NCI-H2081 treated with DMSO at 0.1 percent for 48 hours (cell line): ENCODE measurements around the gene TMC1.
"Not testable (repeated sequence)": the region's sequence is repeated elsewhere in the genome, so short reads cannot be mapped to it uniquely, and the experiment has no call there.

Experiments
- DNase-seq: peaks from one replicate; lab custom pipeline; 2025; lab: John Stamatoyannopoulos, UW

TMC1 gene

DNA sequence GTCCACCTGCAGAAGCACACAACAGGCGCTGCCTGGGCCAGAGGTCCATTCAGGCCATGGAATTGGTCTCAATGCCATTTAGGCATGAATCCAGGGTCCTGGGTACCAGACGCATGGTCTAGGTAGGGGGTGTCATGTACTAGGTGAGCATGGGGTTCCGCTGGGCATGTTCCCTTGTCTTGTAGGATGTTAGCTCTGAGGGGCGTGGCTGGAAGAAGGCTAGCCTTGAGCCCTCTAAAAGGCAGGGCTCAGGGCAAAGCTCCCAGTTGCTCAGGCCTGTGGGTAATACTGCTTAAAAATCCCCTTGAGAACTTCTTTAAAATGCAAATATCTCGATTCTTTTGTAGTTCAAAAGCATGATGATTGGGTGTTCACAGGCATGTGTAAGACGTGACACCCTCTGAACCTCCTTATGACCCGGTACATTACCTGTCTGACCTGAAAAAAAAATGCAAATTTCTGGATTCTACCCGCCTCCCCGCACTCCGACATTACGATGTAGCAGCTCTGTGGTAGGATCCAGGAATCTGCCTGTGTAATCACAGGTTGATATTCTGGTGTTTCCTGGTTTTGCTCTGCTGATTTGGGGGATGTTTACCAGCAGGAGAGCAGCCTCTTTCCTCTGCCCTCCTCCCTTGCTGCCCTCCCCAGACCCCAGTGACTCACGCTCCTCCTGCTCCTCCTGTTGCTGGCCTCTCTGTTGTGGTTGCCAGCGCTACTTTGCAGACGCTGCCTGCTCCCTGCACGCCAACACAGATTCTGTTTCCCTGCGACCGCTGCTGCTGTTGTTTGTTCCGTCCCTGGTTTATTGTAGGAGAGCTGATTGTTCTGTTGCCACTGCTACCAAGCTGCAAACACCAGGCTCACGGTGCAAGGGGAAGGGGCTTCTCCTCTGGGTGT is 5.7 kb downstream of the TMC1 start:
- DNase-seq, result no peak

GRCh38 chr9:72527801-72528195 is 6.4 kb downstream of the TMC1 start:
- DNase-seq, result no peak

DNA sequence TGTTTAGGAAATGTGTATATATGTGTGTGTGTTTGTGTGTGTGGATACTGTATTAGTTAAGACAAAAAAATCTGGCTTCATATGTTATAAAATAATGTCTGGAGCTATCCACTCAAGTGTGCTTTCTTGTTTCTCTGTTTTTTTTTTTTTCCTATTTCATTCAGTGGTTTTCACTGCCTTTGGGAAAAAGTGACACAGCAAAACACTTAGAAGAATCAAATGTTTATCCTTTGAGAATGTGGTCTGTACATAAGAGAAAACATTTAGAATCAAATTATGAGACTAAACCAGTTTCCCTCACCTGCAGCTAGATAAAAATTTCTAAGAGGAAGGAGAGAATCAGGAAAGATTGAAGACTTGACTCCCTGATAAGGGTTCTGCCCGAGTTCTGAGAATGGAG is 8.1 kb downstream of the TMC1 start:
- no peak for DNase-seq

DNA sequence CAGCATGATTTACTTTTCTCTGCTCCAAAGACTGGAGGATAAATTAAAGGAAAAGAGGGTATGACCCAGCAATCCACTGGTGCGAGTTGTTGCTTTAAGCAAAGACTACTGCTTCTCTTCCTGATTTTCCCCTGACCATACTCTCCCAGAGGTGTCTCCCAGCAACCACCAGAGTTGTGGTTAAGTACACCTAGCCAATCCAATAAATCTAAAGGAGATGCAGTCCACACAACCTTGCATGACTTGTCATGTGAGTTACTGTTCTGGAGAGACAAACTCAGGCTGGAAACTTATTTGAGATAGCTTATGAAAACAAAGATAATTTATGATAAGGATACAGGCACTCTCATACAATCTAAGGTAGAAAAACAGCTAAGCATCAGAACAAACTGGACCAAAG is 11.9 kb downstream of the TMC1 start:
- DNase-seq, result no peak

DNA sequence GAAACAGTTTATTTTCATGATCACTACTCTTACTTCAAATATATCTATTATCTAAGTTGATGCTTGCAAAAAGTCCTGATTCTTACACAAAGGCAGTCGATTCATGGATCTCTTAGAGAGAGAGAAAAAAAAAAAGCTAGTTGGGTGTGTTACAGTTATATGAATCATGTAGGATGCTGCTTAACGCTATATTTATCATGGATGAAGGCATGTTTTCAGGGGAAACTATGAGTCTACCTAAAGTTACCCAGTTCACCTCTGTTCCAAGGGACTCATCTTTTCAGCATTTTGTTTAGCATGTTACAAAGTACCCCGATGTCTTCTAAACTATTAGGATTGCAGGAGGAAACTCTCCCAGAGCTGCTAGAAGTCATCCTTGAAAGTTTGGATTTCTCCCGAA is 13.5 kb downstream of the TMC1 start:
- DNase-seq, result no peak

DNA sequence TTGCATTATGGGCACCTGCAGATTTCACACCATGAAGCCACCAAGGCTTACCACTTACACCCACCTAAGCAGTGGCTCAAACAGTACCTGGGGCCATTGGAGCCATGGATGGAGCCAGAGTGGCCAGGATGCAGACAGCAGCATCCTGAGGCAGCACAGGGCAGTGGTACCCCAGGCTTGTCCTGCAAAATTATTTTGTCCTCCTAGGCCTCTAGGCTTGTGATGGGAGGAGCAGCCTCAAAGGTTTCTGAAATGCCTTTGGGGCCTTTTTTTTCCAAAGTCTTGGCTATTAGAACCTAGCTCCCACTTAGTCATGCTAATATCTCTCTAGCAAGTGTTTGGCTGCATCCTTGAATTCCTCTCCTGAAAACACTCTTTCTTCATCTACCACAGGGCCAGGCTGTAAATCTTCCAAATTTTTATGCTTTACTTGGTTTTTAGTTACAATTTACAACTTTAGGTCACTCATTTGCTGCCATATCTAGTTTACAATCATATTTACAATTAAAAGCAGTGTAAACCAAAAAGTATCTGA is 15.7 kb downstream of the TMC1 start:
- DNase-seq, result no peak

GRCh38 chr9:72537671-72538070 is 16.3 kb downstream of the TMC1 start:
- no peak for DNase-seq

- no peak for DNase-seq
Measured at GRCh38 chr9:72538921-72539702, 17.7 kb downstream of the TMC1 start.

DNA sequence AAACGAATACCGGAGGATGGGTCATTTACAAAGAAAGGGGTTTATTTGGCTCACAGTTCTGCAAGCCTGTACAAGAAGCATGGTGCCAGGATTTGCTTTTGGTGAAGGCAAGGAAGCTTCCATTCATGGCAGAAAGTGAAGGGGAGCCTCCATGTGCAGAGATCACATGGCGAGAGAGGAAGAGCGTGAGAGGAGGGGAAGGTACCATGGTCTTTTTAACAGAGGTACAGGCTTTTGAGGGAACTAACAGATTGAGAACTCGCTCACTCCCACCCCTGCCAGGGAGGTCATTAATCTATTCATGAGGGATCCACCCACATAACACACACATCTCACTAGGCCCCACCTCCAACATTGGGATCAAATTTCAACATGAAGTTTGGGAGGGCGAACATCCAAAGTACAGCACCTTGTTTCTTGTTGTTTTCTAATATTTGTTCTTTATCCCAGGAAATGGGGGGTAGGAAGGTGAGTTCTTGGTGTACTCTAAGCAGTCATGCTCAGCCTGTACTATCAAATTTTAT is 18.5 kb downstream of the TMC1 start:
- no peak for DNase-seq

- DNase-seq, result no peak
Measured at GRCh38 chr9:72540348-72540873, 19.0 kb downstream of the TMC1 start.

DNA sequence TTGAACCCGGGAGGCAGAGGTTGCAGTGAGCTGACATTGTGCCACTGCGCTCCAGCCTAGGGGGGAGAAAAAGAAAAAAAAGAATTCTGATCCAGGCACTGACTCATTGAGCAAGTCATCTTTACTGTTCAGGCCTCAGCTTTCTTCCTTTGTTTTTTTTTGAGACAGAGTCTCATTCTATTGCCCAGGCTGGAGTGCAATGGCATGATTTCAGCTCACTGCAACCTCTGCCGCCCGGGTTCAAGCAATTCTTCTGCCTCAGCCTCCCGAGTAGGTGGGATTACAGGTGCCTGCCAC is 21.1 kb downstream of the TMC1 start:
- not testable (repeated sequence) for DNase-seq

GRCh38 chr9:72542917-72543316 is 21.5 kb downstream of the TMC1 start:
- no peak for DNase-seq

- no peak for DNase-seq
Measured at GRCh38 chr9:72551306-72551705, 29.9 kb downstream of the TMC1 start.

- no peak for DNase-seq
Measured at GRCh38 chr9:72552356-72552755, 30.9 kb downstream of the TMC1 start.

- DNase-seq, result no peak
Measured at GRCh38 chr9:72554221-72554641, 32.8 kb downstream of the TMC1 start.

DNA sequence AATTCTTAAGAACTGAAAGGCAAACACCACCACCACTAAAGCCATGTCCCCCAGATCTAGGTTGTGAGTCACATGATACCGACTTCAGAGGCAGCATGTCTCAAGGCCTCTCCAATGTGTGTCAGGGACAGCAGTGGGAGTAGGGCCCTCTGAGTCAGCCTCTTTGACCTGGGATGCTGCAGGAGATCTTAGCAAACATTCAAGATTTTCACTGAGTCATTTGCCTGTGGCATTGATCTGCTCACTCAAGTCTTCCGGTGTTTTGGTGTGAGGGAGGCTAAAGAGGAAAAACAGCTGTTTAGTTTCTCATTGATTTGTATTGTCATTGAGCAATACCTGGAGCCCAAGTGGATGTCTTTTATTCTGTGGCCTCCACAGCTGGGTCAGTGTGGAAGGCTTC is 36.1 kb downstream of the TMC1 start:
- no peak for DNase-seq

DNA sequence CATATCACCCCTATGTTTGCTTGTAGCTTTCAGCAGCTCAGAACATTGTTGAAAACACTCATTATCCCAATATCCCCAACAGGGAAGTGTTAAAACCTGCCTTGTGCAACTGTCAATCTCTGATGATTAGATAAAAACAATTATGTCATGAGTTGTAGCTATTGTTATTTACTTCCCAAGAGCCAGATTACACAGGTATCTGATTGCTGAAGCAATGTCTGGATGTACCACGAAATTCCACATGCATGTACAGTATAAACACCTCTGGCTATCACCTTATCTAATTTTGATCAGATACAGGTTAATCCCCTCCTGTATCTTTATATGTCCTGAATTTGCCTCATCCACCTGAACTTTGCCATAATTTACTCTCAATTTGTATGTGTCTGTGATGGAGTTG is 38.7 kb downstream of the TMC1 start:
- DNase-seq, result no peak

DNA sequence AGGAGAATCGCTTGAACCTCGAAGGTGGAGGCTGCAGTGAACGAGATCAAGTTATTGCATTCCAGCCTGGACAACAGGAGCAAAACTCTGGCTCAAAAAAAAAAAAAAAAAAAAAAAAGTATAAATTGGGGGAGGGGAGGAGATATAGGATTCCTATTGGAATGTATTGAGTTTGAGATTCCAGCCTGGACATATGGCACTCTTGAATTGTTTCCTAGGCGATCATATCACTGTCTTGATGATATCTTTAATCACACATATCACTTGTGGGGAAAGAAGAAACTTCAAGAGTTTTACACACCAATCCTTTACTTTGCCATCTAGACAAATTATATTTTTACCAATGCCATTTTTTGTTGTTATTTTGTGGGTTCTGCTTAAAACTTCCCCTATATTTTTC is 42.4 kb downstream of the TMC1 start:
- DNase-seq, result no peak

- DNase-seq, result no peak
Measured at GRCh38 chr9:72564479-72565281, 43.3 kb downstream of the TMC1 start.

DNA sequence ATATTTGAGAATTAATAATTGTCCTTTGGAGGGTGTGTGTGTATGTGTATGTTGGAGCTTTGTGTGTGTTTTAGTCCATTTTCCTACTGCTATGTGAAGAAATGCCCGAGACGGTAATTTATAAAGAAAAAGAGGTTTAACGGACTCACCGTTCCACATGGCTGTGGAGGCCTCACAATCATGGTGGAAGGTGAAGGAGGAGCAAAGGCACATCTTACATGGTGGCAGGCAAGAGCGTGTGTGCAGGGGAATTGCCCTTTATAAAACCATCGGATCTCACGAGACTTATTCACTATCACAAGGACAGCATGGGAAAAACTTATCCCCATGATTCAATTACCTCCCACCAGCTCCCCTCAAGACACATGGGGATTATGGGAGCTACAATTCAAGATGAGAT is 44.1 kb downstream of the TMC1 start:
- DNase-seq, result no peak

DNA sequence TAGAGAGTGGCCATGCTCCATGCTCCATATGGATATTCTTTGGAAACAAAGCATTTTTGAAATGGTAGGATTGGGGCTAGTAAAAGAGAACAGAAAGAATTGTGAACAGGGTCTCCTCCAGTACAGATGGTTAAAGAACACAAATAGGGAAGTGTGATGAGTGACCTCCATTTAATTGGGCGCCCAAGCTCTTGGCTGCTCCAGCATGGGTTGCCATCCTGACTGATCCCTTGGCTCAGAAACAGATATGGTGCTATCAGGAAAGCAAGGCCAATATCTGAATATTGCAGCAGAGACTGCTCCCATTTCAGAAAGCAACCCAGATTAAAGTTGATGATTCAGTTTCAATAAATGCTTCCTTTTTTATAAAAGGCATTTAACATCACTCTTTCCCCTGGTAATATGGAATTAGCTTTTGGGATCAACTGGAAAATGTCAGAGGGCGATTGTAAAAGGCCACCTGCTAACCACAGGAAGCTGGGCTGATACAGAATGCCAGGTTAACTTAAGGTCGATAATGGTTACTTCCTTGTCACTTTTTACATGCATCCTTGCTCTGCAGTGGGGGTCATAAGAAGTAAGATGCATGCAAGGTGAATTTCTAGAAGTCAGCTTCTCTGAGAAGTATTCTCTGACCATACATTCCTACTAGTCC is 52.9 kb downstream of the TMC1 start:
- no peak for DNase-seq
